ENCODE data around the gene TBCD.

- TF ChIP-seq CTCF (IDR thresholded peaks at IDR 0.05), result no peak
- no peak for TF ChIP-seq POLR2A (IDR thresholded peaks at IDR 0.05)
- no peak for TF ChIP-seq POLR2AphosphoS5 (IDR thresholded peaks at IDR 0.05)
Observed at GRCh38 chr17:82957961-82958561, 206.2 kb downstream of the TBCD start.
